Neural progenitor cell (in vitro differentiated cells): Measurements from ENCODE around the gene GGT5. TPM values are rescaled to one million over a fixed set of nuclear protein-coding genes. Genes with fewer than 3 reads are reported as not detected.
"Not testable (repeated sequence)": the region's sequence is repeated elsewhere in the genome, so short reads cannot be mapped to it uniquely, and the experiment has no call there.

Experiments used
- DNase-seq: peaks from one replicate; pipeline ENCODE4 v3.0.0-alpha.2; 2016; ENCODE audit warnings: low spot score
- H2AFZ ChIP-seq: fragments of 200-600 bp; sonication (generic); replicated peaks from 2 replicates; pipeline ENCODE4 v1.6.1; 2016; ENCODE audit warnings: antibody characterized with exemption
- H3F3A ChIP-seq: fragments of 200-600 bp; sonication (generic); 2 replicates; pipeline ENCODE4 v1.6.1; 2016; ENCODE audit warnings: antibody characterized with exemption, low read depth
- H3K27ac ChIP-seq: fragments of 200-600 bp; sonication (generic); 2 replicates; pipeline ENCODE4 v1.5.1; 2016; ENCODE audit warnings: mild to moderate bottlenecking
- H3K27me3 ChIP-seq: fragments of 200-600 bp; sonication (generic); 2 replicates; pipeline ENCODE4 v1.6.1; 2016; ENCODE audit warnings: mild to moderate bottlenecking, moderate library complexity
- H3K36me3 ChIP-seq: fragments of 200-600 bp; sonication (generic); 2 replicates; pipeline ENCODE4 v1.5.1; 2016
- H3K4me1 ChIP-seq: fragments of 200-600 bp; sonication (generic); 2 replicates; pipeline ENCODE4 v1.6.1; 2016; ENCODE audit warnings: mixed run types
- H3K4me2 ChIP-seq: fragments of 200-600 bp; sonication (generic); 2 replicates; pipeline ENCODE4 v1.6.1; 2016
- H3K4me3 ChIP-seq: fragments of 200-600 bp; sonication (generic); 2 replicates; pipeline ENCODE4 v1.5.1; 2016
- H3K79me2 ChIP-seq: fragments of 200-600 bp; sonication (generic); 2 replicates; pipeline ENCODE4 v1.6.1; 2016; ENCODE audit warnings: low read depth
- H3K9ac ChIP-seq: fragments of 200-600 bp; sonication (generic); 2 replicates; pipeline ENCODE4 v1.6.1; 2016
- H3K9me3 ChIP-seq: fragments of 200-600 bp; sonication (generic); 2 replicates; pipeline ENCODE4 v1.5.1; 2016; ENCODE audit warnings: low read depth
- H4K20me1 ChIP-seq: fragments of 200-600 bp; sonication (generic); 2 replicates; pipeline ENCODE4 v1.6.1; 2016; ENCODE audit warnings: low read depth
- H3K27ac Mint-ChIP-seq: 3 replicates; pipeline ENCODE4 v1.8.0; 2021; ENCODE audit warnings: mixed read lengths
- H3K27me3 Mint-ChIP-seq: 2 replicates; pipeline ENCODE4 v1.8.0; 2022; ENCODE audit warnings: low read depth, mild to moderate bottlenecking, inconsistent platforms, moderate library complexity, mixed read lengths; ENCODE audit not compliant: insufficient read depth
- H3K36me3 Mint-ChIP-seq: 3 replicates; pipeline ENCODE4 v1.8.0; 2021; ENCODE audit warnings: mixed read lengths
- H3K4me1 Mint-ChIP-seq: 3 replicates; pipeline ENCODE4 v1.8.0; 2021; ENCODE audit warnings: mixed read lengths
- H3K4me3 Mint-ChIP-seq: 3 replicates; pipeline ENCODE4 v1.8.0; 2021; ENCODE audit warnings: mild to moderate bottlenecking, moderate library complexity, mixed read lengths
- H3K9me3 Mint-ChIP-seq: 3 replicates; pipeline ENCODE4 v1.8.0; 2020; ENCODE audit warnings: mixed read lengths
- total RNA-seq: library from RNA; depleted of rRNA; stranded (reverse); fragments of >200 nt; gene quantifications from 2 replicates; pipeline ENCODE4 v1.2.3, GENCODE V29; 2015; ENCODE audit warnings: low replicate concordance
- TF ChIP-seq, protein P1 (sequence below): fragments of 200-600 bp; sonication (generic); IDR thresholded peaks from 2 replicates; pipeline ENCODE4 v1.5.1; 2017; ENCODE audit warnings: antibody characterized with exemption, mild to moderate bottlenecking

GGT5 gene
- total RNA-seq, 1 donor from 2014 or later: not detected

DNA sequence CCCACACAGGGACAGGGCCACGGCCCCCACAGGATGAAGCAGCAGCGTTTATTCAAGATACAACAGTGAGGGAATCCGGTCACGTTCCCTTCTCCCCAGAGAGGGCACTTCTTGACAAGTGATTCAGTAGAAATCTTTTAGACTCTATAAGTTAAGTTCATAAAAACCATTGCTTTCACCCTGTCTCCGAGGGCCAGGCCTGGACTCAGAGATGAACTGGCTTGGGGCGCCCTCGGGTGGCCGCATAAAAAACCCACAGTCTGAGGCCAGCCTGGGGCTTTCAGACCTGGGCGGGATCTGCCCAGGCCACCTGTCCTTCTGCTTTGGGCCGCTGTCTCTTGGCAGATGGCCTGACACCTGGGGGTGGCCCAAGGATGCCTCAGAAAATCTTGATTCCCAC lies 14.6 kb upstream of the GGT5 start:
- H3K9me3 Mint-ChIP-seq, H3K27me3 Mint-ChIP-seq, H3K4me1 ChIP-seq, H3K4me3 Mint-ChIP-seq, H3K27me3 ChIP-seq, H3K36me3 ChIP-seq, H3K27ac ChIP-seq, H3K79me2 ChIP-seq, H3K36me3 Mint-ChIP-seq, H3K4me3 ChIP-seq, H3F3A ChIP-seq, H3K4me2 ChIP-seq, H4K20me1 ChIP-seq, H3K27ac Mint-ChIP-seq, H3K9me3 ChIP-seq, H3K9ac ChIP-seq: not testable (repeated sequence)
- peak; percentile 82 for DNase-seq
- H3K4me1 Mint-ChIP-seq: peaks cover 12% of the 10 kb centered on the region
- TF ChIP-seq, protein P1, sequence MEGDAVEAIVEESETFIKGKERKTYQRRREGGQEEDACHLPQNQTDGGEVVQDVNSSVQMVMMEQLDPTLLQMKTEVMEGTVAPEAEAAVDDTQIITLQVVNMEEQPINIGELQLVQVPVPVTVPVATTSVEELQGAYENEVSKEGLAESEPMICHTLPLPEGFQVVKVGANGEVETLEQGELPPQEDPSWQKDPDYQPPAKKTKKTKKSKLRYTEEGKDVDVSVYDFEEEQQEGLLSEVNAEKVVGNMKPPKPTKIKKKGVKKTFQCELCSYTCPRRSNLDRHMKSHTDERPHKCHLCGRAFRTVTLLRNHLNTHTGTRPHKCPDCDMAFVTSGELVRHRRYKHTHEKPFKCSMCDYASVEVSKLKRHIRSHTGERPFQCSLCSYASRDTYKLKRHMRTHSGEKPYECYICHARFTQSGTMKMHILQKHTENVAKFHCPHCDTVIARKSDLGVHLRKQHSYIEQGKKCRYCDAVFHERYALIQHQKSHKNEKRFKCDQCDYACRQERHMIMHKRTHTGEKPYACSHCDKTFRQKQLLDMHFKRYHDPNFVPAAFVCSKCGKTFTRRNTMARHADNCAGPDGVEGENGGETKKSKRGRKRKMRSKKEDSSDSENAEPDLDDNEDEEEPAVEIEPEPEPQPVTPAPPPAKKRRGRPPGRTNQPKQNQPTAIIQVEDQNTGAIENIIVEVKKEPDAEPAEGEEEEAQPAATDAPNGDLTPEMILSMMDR: peak; percentile 66
- H2AFZ ChIP-seq: peak overlapping the region; percentile 68

DNA sequence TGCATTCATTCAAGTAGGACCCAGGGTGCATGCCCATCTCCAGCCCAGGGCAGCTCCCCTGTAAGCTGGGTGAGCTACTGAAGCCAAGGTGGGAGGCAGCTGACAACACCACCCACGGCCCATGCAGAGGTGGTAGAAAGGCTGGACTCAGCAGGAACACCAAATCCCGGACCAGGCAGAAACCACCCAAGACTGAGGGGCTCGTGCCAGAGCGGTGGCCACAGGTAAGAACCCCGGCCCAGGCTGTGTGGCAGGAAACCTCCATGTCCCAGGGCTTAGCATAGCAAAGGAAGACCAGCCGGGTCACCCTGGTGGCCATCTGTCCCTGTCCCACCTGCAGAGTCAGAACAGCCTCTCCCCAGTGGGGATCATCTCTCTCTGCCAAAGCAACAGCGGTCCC lies 11.9 kb upstream of the GGT5 start:
- H3K79me2 ChIP-seq, H3K4me1 Mint-ChIP-seq, H3K27ac ChIP-seq, H3K27ac Mint-ChIP-seq, H3K9me3 ChIP-seq, H3F3A ChIP-seq, H3K36me3 Mint-ChIP-seq, H3K9ac ChIP-seq, H3K4me2 ChIP-seq, H3K27me3 Mint-ChIP-seq, H3K4me1 ChIP-seq, DNase-seq, H2AFZ ChIP-seq, H3K36me3 ChIP-seq, H3K4me3 Mint-ChIP-seq, H3K4me3 ChIP-seq, H3K27me3 ChIP-seq, H3K9me3 Mint-ChIP-seq, H4K20me1 ChIP-seq: not testable (repeated sequence)

DNA sequence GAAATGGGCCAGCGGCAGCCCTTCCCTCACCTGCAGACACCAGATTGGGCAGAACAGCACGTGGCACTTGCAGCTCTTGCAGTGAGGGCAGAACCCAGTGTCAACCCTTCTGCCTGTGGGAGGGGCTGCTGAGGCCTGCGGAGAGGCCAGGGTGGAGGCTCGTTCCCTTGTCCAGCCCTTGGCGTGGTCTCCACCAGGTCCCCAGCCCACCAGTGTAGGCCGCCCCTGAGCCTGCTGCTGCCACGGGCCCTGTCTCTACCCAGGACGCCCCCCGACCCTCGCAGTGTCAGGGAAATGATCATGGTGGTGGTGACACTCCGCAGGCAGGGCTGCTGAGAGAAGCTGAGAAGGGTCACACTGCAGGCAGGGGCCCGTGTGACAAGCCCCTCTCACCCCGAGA lies 11.3 kb upstream of the GGT5 start:
- H3F3A ChIP-seq, H3K36me3 ChIP-seq, H3K27ac ChIP-seq, H3K4me3 ChIP-seq, H3K27me3 ChIP-seq, H3K4me3 Mint-ChIP-seq, H3K4me2 ChIP-seq, H3K4me1 ChIP-seq, H3K9me3 Mint-ChIP-seq, H3K9ac ChIP-seq, H3K9me3 ChIP-seq, H3K36me3 Mint-ChIP-seq, DNase-seq, H2AFZ ChIP-seq, H4K20me1 ChIP-seq, H3K27ac Mint-ChIP-seq, H3K79me2 ChIP-seq, H3K27me3 Mint-ChIP-seq, H3K4me1 Mint-ChIP-seq: not testable (repeated sequence)

DNA sequence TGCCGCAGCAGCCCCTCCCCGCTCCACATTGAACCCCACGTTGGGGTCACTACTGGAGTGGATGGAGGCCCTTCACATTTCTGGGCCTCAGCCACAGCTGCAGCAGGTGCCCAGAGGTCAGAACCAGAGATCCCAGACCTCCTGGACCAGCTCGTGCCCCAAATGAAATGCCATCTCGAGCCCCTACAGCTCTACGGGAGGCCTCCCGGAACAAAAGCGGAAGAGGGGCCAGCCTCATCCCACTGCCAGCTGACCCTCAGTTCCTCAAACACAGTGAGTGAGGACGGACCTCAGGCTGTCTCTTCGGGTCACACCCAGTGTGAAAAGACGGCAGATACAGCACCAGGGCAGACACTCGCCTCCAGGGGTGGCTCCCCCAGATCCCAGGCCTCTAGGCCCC lies 8.2 kb upstream of the GGT5 start:
- not testable (repeated sequence) for H2AFZ ChIP-seq, H3K36me3 Mint-ChIP-seq, H3K9me3 Mint-ChIP-seq, H3F3A ChIP-seq, H3K27me3 Mint-ChIP-seq, H3K27ac Mint-ChIP-seq, H3K79me2 ChIP-seq, H3K9me3 ChIP-seq, H3K4me1 Mint-ChIP-seq, H3K4me1 ChIP-seq, H4K20me1 ChIP-seq, H3K36me3 ChIP-seq, H3K27me3 ChIP-seq, H3K4me3 ChIP-seq, DNase-seq, H3K4me3 Mint-ChIP-seq, H3K27ac ChIP-seq, H3K9ac ChIP-seq, H3K4me2 ChIP-seq

DNA sequence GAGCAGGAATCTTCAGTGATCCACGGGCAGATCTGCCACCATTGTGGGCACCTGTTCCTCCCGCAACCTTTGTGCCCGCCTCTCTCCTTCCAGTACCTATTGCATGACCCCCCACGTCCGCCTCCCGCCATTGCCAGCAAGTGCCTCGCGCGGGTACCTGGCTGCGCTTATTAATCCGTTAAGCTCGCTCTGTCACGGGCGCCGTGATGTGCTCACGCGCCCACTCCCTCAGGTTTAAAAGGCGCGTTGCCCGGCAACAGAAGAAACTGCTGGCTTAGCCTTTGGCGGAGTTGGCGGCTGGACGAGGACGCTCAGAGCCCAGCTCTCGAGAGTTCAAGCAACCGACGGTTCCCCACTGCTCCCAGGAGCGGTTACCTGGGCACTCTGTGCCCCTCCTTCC lies 6.4 kb upstream of the GGT5 start:
- not testable (repeated sequence) for H3K27ac ChIP-seq, H3K4me2 ChIP-seq, H3K27me3 ChIP-seq, H2AFZ ChIP-seq, H3K4me1 Mint-ChIP-seq, H3K9me3 ChIP-seq, DNase-seq, H3K79me2 ChIP-seq, H3K4me1 ChIP-seq, H3K4me3 ChIP-seq, H3F3A ChIP-seq, H3K36me3 ChIP-seq, H3K9me3 Mint-ChIP-seq, H3K27me3 Mint-ChIP-seq, H3K4me3 Mint-ChIP-seq, H3K36me3 Mint-ChIP-seq, H3K27ac Mint-ChIP-seq, H4K20me1 ChIP-seq, H3K9ac ChIP-seq

DNA sequence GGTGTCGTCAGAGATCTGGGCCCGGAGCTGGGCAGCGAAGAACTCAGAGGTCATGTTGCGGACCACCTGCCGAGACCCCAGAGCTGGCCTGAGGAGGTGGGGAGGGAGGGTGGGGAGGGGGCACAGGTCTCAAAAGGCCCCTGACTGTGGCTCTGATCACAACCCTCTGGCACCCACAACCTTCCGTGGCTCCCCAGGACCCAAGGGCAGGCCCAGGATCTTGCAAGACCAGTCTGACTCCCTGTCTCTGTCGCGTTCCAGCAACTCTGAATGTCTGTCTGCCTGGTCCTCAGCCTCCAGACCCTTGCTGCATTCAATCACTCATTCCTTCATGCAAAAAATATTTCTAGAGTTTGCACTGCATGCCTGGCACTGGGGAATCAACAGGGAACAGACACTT lies 4.5 kb upstream of the GGT5 start:
- not testable (repeated sequence) for H3K9me3 Mint-ChIP-seq, H3F3A ChIP-seq, H3K79me2 ChIP-seq, DNase-seq, H3K4me3 ChIP-seq, H3K27ac ChIP-seq, H2AFZ ChIP-seq, H3K4me2 ChIP-seq, H3K36me3 Mint-ChIP-seq, H3K27ac Mint-ChIP-seq, H3K27me3 ChIP-seq, H3K9ac ChIP-seq, H3K4me3 Mint-ChIP-seq, H3K4me1 ChIP-seq, H3K4me1 Mint-ChIP-seq, H3K27me3 Mint-ChIP-seq, H3K36me3 ChIP-seq, H4K20me1 ChIP-seq, H3K9me3 ChIP-seq

DNA sequence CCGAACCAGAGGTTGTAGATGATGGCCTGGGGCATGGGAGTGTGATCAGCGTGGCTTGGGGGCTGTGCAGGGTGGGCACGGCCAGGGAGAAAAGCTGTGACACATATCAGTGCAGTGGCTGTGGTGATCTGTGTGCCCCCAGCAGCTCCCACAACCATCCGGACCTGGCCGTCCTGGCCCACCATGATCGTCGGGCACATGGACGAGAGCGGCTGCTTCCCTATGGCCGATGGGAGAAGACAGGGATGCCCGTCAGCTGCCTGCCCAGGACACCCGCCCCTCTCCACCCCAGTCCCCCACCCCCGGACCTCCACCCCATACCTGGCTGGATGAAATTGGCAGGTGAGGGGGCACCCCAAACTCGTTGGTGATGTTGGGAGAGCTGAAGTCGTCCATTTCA lies 3.7 kb upstream of the GGT5 start:
- H3K36me3 Mint-ChIP-seq, H3F3A ChIP-seq, H3K27me3 ChIP-seq, H3K9me3 ChIP-seq, H3K36me3 ChIP-seq, H3K4me2 ChIP-seq, H3K4me1 ChIP-seq, H3K4me1 Mint-ChIP-seq, H3K27ac ChIP-seq, H3K9me3 Mint-ChIP-seq, H3K27me3 Mint-ChIP-seq, H3K4me3 ChIP-seq, H3K4me3 Mint-ChIP-seq, H2AFZ ChIP-seq, H3K9ac ChIP-seq, H3K79me2 ChIP-seq, H4K20me1 ChIP-seq, DNase-seq, H3K27ac Mint-ChIP-seq: not testable (repeated sequence)
